MM.1S (cell line): ENCODE results near the gene BRINP3.
"Not testable (repeated sequence)": the region's sequence is repeated elsewhere in the genome, so short reads cannot be mapped to it uniquely, and the experiment has no call there.

Source experiments
- DNase-seq: peaks from one replicate; pipeline ENCODE4 v3.0.0-alpha.2; 2015
- H2AFZ ChIP-seq: fragments of 300-600 bp; sonication (generic); 2 replicates; pipeline ENCODE4 v1.6.0; 2016; ENCODE audit warnings: antibody characterized with exemption, low read length
- H3F3A ChIP-seq: fragments of 300-600 bp; sonication (generic); 2 replicates; pipeline ENCODE4 v1.6.1; 2016; ENCODE audit warnings: mild to moderate bottlenecking, antibody characterized with exemption, low read length, moderate library complexity, mixed read lengths; ENCODE audit not compliant: insufficient read depth
- H3K27ac ChIP-seq: fragments of 300-600 bp; sonication (generic); 2 replicates; pipeline ENCODE4 v1.5.1; 2016; ENCODE audit warnings: mild to moderate bottlenecking, low read length
- H3K27me3 ChIP-seq: fragments of 300-600 bp; sonication (generic); replicated peaks from 2 replicates; pipeline ENCODE4 v1.6.0; 2016; ENCODE audit warnings: low read length; ENCODE audit not compliant: insufficient read depth
- H3K36me3 ChIP-seq: fragments of 300-600 bp; sonication (generic); replicated peaks from 2 replicates; pipeline ENCODE4 v1.6.1; 2016; ENCODE audit warnings: mild to moderate bottlenecking, low read length, mixed read lengths; ENCODE audit not compliant: insufficient read depth
- H3K4me1 ChIP-seq: fragments of 300-600 bp; sonication (generic); 2 replicates; pipeline ENCODE4 v1.6.1; 2016; ENCODE audit warnings: low read length, mixed read lengths
- H3K4me2 ChIP-seq: fragments of 300-600 bp; sonication (generic); 2 replicates; pipeline ENCODE4 v1.6.0; 2016; ENCODE audit warnings: low read depth, low read length
- H3K4me3 ChIP-seq: fragments of 300-600 bp; sonication (generic); 2 replicates; pipeline ENCODE4 v1.5.1; 2016; ENCODE audit warnings: low read length, mixed read lengths
- H3K79me2 ChIP-seq: fragments of 300-600 bp; sonication (generic); 2 replicates; pipeline ENCODE4 v1.6.1; 2016; ENCODE audit warnings: mixed run types, low read length, mixed read lengths
- H3K9ac ChIP-seq: fragments of 300-600 bp; sonication (generic); 2 replicates; pipeline ENCODE4 v1.6.1; 2016; ENCODE audit warnings: low read length, mixed read lengths
- H3K9me2 ChIP-seq: fragments of 300-600 bp; sonication (generic); replicated peaks from 2 replicates; pipeline ENCODE4 v1.6.1; 2016; ENCODE audit warnings: mild to moderate bottlenecking, low read length, mixed read lengths; ENCODE audit not compliant: insufficient read depth
- H3K9me3 ChIP-seq: fragments of 300-600 bp; sonication (generic); replicated peaks from 2 replicates; pipeline ENCODE4 v1.6.1; 2016; ENCODE audit warnings: mild to moderate bottlenecking, low read length, mixed read lengths; ENCODE audit not compliant: insufficient read depth
- H4K20me1 ChIP-seq: fragments of 300-600 bp; sonication (generic); 2 replicates; pipeline ENCODE4 v1.6.1; 2016; ENCODE audit warnings: mild to moderate bottlenecking, low read length, moderate library complexity, mixed read lengths; ENCODE audit not compliant: insufficient read depth
- CTCF ChIP-seq: fragments of 300-600 bp; sonication (generic); IDR thresholded peaks from 2 replicates; pipeline ENCODE4 v1.5.1; 2016; ENCODE audit warnings: antibody characterized with exemption, low read length, mixed read lengths
- EZH2 ChIP-seq: fragments of 300-600 bp; sonication (generic); optimal IDR thresholded peaks from 2 replicates; pipeline ENCODE3; 2017; ENCODE audit warnings: low read depth, mild to moderate bottlenecking, antibody characterized with exemption, low read length, mixed read lengths
- EZH2phosphoT487 ChIP-seq: fragments of 300-600 bp; sonication (generic); IDR thresholded peaks from 2 replicates; pipeline ENCODE4 v1.6.1; 2018; ENCODE audit warnings: antibody characterized with exemption, low read length

BRINP3 gene

GRCh38 chr1:190477762-190478148 is at the start of gene BRINP3:
TSS of gene BRINP3 (minus strand) at chr1:190477864.
- Histone ChIP-seq H3F3A (no peaks in the 10 kb centered on the region), H3K4me2 (peak within 1 kb of the TSS; percentile 48), H3K36me3 (no peaks in the 10 kb centered on the region), H3K27ac (no peak within 1 kb of the TSS), H3K9me3 (no peaks in the 10 kb centered on the region), H3K79me2 (no peaks in the 10 kb centered on the region), H2AFZ (peak within 1 kb of the TSS; percentile 25), H3K27me3 (no peaks in the 10 kb centered on the region), H3K4me3 (peak within 1 kb of the TSS; percentile 54), H3K9me2 (no peaks in the 10 kb centered on the region), H3K9ac (no peak within 1 kb of the TSS), H4K20me1 (no peaks in the 10 kb centered on the region), H3K4me1 (no peaks in the 10 kb centered on the region)
- TF ChIP-seq EZH2phosphoT487 (no peak), CTCF (no peak)
- DNase-seq: no peak

GRCh38 chr1:190511554-190511953 is 33.9 kb upstream of the BRINP3 start:
- DNase-seq: no peak
- Histone ChIP-seq H3K27me3 (no peaks in the 10 kb centered on the region), H3K36me3 (no peaks in the 10 kb centered on the region), H3K79me2 (no peaks in the 10 kb centered on the region), H3K9ac (no peak overlapping the region), H4K20me1 (no peaks in the 10 kb centered on the region), H3F3A (no peaks in the 10 kb centered on the region), H3K4me3 (no peak overlapping the region), H3K27ac (no peak overlapping the region), H3K9me3 (no peaks in the 10 kb centered on the region), H3K9me2 (no peaks in the 10 kb centered on the region), H3K4me1 (no peaks in the 10 kb centered on the region), H3K4me2 (no peak overlapping the region), H2AFZ (no peak overlapping the region)
- TF ChIP-seq EZH2: no peak

- no peak for DNase-seq
- H3K9me2 ChIP-seq: no peaks in the 10 kb centered on the region
- no peak overlapping the region for H3K4me3 ChIP-seq
- H4K20me1 ChIP-seq: no peaks in the 10 kb centered on the region
- no peak overlapping the region for H3K4me2 ChIP-seq
- H3K36me3 ChIP-seq: no peaks in the 10 kb centered on the region
- TF ChIP-seq EZH2 (no peak), CTCF (no peak)
- H2AFZ ChIP-seq: no peak overlapping the region
- no peaks in the 10 kb centered on the region for H3K4me1 ChIP-seq
- H3K27ac ChIP-seq: no peak overlapping the region
- H3K9me3 ChIP-seq: no peaks in the 10 kb centered on the region
- H3K79me2 ChIP-seq: no peaks in the 10 kb centered on the region
- H3F3A ChIP-seq: no peaks in the 10 kb centered on the region
- H3K9ac ChIP-seq: no peak overlapping the region
- no peaks in the 10 kb centered on the region for H3K27me3 ChIP-seq
Measured at GRCh38 chr1:190507357-190507756, 29.7 kb upstream of the BRINP3 start.

GRCh38 chr1:190504539-190504938 is 26.9 kb upstream of the BRINP3 start:
- not testable (repeated sequence) for H3K9me2 ChIP-seq, H3F3A ChIP-seq, H3K9ac ChIP-seq, H3K4me3 ChIP-seq, H3K27me3 ChIP-seq, H3K36me3 ChIP-seq, H3K4me1 ChIP-seq, H3K27ac ChIP-seq, H3K4me2 ChIP-seq, H3K9me3 ChIP-seq, H3K79me2 ChIP-seq, H4K20me1 ChIP-seq, DNase-seq, H2AFZ ChIP-seq
